Measurements from ENCODE around the gene MED6. TPM values are rescaled to one million over a fixed set of nuclear protein-coding genes. Genes with fewer than 3 reads are reported as not detected.

Gene MED6
- total RNA-seq, 2 donors from 2014 or later, result 16.5 to 50.7 TPM

DNA sequence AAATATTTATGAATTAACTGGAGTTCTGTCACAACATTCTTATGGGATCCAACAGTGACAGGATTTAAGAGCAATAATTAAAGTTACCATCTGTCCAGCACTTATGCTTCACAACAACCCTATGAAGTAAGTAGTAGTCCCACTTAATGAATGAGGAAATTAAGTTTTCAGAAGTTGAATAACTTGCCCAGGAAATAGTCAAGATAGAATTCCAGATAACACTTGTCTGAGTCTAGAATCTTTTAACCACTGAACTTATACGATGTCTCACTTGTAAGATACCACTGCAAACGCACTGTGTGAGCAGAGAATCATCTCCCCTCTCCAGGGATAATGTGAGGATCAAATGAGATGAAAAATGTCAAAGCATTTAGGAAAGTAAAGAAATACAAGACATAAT lies 38.0 kb upstream of the MED6 start:
- TF ChIP-seq, protein P1, sequence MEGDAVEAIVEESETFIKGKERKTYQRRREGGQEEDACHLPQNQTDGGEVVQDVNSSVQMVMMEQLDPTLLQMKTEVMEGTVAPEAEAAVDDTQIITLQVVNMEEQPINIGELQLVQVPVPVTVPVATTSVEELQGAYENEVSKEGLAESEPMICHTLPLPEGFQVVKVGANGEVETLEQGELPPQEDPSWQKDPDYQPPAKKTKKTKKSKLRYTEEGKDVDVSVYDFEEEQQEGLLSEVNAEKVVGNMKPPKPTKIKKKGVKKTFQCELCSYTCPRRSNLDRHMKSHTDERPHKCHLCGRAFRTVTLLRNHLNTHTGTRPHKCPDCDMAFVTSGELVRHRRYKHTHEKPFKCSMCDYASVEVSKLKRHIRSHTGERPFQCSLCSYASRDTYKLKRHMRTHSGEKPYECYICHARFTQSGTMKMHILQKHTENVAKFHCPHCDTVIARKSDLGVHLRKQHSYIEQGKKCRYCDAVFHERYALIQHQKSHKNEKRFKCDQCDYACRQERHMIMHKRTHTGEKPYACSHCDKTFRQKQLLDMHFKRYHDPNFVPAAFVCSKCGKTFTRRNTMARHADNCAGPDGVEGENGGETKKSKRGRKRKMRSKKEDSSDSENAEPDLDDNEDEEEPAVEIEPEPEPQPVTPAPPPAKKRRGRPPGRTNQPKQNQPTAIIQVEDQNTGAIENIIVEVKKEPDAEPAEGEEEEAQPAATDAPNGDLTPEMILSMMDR (IDR thresholded peaks at IDR 0.05), result no peak
- H3K4me3 ChIP-seq, result no peak overlapping the region
- peaks cover 0 to 20% of the 10 kb centered on the region in 2 donors for H3K4me1 ChIP-seq (ENCODE audit: control insufficient read depth in 1 of 2, low read depth in 2 of 2)
- H3K36me3 ChIP-seq, result no peaks in the 10 kb centered on the region
- ATAC-seq (ENCODE audit: insufficient number of reproducible peaks, low FRiP score, low read depth) (no peak), DNase-seq (ENCODE audit: low spot score) (no peak)
- H3K27ac ChIP-seq, result no peak overlapping the region
- H3K27me3 ChIP-seq (replicated peaks; ENCODE audit: insufficient read depth), result no peaks in the 10 kb centered on the region
- no peaks in the 10 kb centered on the region for H3K9me3 ChIP-seq

DNA sequence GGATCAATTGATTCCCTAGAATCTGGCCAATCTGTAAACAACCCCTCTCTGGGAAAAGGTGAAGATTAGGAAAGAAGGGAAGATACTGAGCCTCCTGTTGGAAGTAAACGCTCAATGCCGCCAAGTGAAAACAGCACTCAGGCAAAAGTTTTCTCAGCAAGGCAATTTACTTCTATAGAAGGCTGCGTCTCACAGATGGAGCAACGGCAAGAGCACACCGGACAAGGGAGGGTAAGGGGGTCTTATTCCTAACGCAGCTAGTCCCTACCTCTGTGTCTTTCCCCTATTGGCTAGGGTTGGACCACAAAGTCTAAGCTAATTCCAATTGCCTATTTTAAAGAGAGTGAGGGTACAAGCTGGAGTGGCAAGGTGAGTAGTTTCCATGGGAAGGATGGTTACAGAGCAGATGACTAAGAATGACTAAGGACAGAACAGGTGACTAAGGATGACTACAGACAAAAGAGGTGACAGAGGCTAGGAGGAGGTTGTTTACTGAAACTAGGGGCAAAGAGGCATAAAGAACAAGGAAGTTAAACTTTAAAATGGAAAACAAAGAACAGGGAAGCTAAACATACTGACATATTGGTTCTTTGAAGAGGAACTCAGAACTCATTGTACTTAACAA lies 35.6 kb upstream of the MED6 start:
- H3K9me3 ChIP-seq, result no peaks in the 10 kb centered on the region
- no peak for ATAC-seq (ENCODE audit: insufficient number of reproducible peaks, low FRiP score, low read depth)
- no peaks in the 10 kb centered on the region for H3K27me3 ChIP-seq (replicated peaks; ENCODE audit: insufficient read depth)
- TF ChIP-seq, protein P1 (IDR thresholded peaks at IDR 0.05), result no peak
- peaks cover 0 to 7% of the 10 kb centered on the region in 2 donors for H3K4me1 ChIP-seq (ENCODE audit: control insufficient read depth in 1 of 2, low read depth in 2 of 2)
- no peak for DNase-seq (ENCODE audit: low spot score)
- H3K27ac ChIP-seq, result no peak overlapping the region
- no peak overlapping the region for H3K4me3 ChIP-seq
- no peaks in the 10 kb centered on the region for H3K36me3 ChIP-seq

DNA sequence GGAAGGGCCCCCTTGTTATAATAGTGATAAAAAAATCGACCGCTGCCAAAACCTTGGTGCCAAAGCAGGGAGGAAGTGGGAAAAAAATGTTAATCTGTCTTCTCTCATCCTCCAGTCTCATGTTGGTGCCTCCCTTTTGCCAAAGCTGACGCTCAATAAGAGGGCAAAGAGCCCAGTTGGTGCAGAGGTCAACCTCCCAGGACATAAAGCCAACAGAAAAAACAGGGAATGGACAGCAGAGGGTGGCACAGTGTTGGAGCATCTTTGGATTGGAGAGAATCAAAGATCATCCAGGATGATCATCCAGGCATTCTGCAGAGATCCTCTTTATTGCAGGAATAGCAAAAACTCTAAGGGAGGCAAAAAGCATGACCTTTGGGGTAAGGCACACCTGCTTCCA lies 31.5 kb upstream of the MED6 start:
- H3K27me3 ChIP-seq (replicated peaks; ENCODE audit: insufficient read depth), result no peaks in the 10 kb centered on the region
- ATAC-seq (ENCODE audit: insufficient number of reproducible peaks, low FRiP score, low read depth) (no peak), DNase-seq (ENCODE audit: low spot score) (no peak)
- H3K9me3 ChIP-seq, result peaks cover 4% of the 10 kb centered on the region
- H3K27ac ChIP-seq, result no peak overlapping the region
- H3K4me3 ChIP-seq, result no peak overlapping the region
- H3K36me3 ChIP-seq, result no peaks in the 10 kb centered on the region
- no peaks in the 10 kb centered on the region for H3K4me1 ChIP-seq (ENCODE audit: control insufficient read depth in 1 of 2, low read depth in 2 of 2)
- TF ChIP-seq, protein P1 (IDR thresholded peaks at IDR 0.05), result no peak

DNA sequence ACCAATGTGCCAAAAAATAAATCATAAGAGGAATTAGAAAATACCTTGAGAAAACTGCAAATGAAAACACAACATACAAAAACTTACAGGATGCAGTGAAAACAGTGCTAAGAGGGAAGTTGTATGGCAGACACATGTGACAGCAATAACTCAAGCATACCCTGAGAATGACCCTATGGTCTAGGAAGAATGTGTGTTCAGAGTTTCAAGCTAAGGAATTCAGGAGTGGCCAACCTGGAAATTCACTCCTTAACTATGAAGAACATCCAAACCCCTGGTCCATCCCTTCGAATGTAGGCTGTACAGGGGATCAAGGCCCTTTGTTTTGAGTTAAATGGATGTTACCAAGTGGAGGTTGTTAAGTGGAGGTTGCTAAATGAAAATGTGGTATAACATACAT lies 24.5 kb upstream of the MED6 start:
- TF ChIP-seq, protein P1 (IDR thresholded peaks at IDR 0.05), result no peak
- Histone ChIP-seq H3K27me3 (replicated peaks; ENCODE audit: insufficient read depth) (no peaks in the 10 kb centered on the region), H3K27ac (no peak overlapping the region), H3K9me3 (peaks cover 12% of the 10 kb centered on the region), H3K4me3 (no peak overlapping the region), H3K4me1 (ENCODE audit: control insufficient read depth in 1 of 2, low read depth in 2 of 2) (no peaks in the 10 kb centered on the region), H3K36me3 (no peaks in the 10 kb centered on the region)
- DNase-seq (ENCODE audit: low spot score), result no peak
- ATAC-seq (ENCODE audit: insufficient number of reproducible peaks, low FRiP score, low read depth), result no peak

DNA sequence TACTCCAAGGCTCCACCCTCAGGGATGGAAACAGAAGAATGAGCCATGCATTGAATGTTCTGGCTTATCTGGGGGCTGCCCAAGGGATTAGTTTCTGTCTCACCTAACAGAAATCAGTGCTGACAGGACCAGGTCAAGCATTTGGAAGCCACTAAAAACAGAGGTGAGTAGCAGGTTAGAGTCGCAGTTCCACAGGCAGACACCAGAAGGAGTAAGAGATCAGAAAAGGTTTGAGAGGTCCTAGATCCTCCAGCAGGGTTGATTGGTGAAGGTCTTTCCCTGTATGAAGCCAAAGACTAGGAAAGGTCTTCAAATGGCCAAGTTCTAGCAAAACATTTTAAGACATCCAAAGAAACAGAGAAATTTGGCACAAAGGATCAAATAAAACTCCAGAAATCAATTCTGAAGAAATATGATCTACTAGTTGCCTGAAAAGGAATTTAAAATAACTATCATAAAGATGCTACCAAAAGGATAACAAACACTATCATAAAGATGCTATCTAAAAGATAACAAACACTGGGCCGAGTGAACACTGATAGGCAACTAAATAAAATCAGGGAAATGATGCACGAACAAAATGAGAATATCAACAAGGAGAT lies 21.8 kb upstream of the MED6 start:
- H3K27ac ChIP-seq, result no peak overlapping the region
- H3K27me3 ChIP-seq (replicated peaks; ENCODE audit: insufficient read depth), result no peaks in the 10 kb centered on the region
- H3K36me3 ChIP-seq, result no peaks in the 10 kb centered on the region
- ATAC-seq (ENCODE audit: insufficient number of reproducible peaks, low FRiP score, low read depth) (no peak), DNase-seq (ENCODE audit: low spot score) (no peak)
- no peaks in the 10 kb centered on the region for H3K4me1 ChIP-seq (ENCODE audit: control insufficient read depth in 1 of 2, low read depth in 2 of 2)
- H3K9me3 ChIP-seq, result peaks cover 10% of the 10 kb centered on the region
- H3K4me3 ChIP-seq, result no peak overlapping the region
- TF ChIP-seq, protein P1 (IDR thresholded peaks at IDR 0.05), result peak; percentile 45
